IPS DF 19.7 (cell line): ENCODE results near the gene ACAN.

Experiments used
- DNase-seq: peaks from one replicate; pipeline ENCODE4 v3.0.0-alpha.2; 2013; ENCODE audit warnings: low read depth, low spot score

The ACAN gene

DNA sequence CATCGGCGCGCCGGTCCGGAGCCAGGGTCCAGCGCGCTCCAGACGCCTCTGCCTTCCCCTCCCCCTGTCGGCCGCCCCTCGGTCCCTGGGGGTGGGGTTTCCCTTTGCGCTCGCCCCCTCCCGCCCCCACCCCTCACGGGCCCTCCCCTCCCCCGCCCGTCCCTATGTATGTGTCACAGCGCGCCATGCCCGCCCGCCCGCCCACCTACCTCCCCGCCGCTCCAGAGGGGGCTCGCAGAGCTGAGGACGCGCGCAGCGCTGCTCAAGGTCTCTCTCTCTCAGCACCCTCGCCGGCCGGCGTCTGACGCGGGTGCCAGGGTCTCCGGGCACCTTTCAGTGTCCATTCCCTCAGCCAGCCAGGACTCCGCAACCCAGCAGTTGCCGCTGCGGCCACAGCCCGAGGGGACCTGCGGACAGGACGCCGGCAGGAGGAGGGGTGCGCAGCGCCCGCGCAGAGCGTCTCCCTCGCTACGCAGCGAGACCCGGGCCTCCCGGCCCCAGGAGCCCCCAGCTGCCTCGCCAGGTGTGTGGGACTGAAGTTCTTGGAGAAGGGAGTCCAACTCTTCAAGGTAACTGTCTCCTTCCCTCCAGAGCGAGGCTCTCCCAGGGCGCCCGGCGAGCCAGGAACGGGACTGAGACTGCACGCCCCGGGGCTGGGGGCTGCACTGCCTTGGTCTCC is at the start of gene ACAN:
Gene ACAN (plus strand): TSS at position 196 of the 679 bp plus-strand sequence. CDS start 32,771 bp downstream, outside the sequence.
- no peak for DNase-seq

DNA sequence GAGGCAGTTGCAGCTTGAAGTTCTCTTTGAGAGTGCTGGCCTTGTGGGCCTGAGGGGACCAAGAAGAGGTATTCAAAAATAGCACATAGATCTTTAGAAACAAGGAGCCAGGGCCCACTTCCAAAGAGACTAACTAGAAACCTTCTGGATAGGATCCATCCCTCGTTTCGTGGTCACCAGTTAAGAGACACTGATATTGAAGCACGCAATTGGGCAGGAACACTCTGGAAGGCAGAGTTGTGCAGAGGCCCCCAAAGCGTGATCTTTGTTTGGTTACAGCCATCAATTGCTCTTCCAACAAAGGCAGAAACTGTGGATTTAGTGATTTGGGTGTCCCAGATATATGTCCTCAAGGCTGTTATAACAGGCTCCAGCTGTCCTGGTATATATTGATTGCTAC is 46.7 kb upstream of the ACAN start:
- no peak for DNase-seq

DNA sequence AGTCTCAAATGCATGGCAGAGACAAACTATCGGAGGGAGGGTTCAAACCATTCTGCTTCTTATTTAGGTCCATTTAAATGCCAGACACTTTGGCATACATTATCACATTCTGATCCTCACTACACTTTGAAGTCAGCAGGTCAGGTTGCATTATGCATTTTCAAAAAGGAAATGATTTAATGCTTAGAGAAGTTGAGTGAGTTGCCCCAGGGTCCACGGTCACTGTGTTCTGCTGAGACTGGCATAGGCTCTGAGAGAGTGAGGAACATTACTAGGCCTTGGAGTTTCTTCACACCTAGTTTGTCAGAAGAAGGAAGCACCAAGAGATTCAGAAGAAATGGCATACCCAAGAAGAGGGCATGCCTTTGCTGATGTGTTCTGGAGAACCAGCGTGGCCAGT is 46.3 kb upstream of the ACAN start:
- DNase-seq = no peak

GRCh38 chr15:88759872-88760271 is 43.4 kb upstream of the ACAN start:
- DNase-seq = no peak

DNA sequence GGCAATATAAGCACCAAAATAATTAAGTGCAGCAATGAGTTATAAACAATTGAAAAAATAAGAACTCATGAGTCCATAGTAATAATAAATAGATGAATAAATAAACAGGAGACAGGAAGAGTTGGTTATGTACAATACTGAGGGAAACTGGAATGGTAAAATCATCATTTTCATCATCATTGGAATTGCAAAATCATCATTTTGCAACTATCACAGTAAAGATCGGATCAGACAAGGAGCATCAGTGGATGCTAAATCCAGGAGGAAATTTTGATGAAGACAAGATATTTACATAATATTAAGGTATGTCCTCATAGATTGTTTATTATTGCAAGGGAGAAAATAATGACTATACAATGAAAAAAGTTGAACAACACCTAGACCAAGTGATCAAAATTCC is 38.8 kb upstream of the ACAN start:
- DNase-seq = no peak

- DNase-seq = no peak
These were observed 38.0 kb upstream of the ACAN start for GRCh38 chr15:88765212-88765611.

DNA sequence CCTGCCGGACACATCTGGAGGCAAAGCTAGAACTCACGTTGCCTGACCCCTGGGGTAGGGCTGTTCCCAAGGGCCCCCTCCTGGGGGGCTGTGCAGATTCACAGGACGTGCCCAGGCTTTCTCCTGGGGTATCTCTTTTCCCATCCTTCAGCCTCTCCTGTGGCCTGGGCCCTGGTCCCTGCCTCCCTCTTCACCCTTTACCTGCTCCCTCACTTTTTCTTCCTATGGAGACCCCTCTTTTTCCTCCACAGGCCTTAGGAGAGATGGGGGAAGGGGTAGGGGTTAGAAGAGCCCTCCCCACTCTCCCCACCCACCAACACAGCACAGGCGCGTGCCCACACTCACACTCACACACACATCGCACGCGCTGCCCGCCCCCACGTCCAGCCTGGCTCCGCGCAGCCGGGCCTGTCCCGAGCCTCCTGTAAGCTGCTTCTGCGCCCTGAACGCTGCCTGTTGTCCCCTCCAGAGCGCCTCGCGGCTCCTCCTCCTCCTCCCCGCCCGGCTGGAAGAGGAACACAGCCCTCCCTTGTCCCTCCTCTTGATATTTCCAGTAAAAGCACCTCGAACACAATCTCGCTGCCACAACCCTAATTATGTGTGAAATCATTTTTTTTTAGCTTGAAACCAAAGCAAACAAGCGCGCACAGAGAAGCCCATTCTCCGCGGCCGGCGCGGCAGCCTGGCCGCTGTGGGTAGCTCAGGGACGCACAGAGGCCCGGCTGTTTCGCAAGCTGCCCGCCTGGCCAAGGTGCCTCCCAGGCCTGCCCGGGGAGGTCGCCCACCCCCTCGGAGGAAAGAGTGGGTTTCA is 33.9 kb upstream of the ACAN start:
- DNase-seq = no peak

GRCh38 chr15:88775776-88776175 is 27.5 kb upstream of the ACAN start:
- no peak for DNase-seq

DNA sequence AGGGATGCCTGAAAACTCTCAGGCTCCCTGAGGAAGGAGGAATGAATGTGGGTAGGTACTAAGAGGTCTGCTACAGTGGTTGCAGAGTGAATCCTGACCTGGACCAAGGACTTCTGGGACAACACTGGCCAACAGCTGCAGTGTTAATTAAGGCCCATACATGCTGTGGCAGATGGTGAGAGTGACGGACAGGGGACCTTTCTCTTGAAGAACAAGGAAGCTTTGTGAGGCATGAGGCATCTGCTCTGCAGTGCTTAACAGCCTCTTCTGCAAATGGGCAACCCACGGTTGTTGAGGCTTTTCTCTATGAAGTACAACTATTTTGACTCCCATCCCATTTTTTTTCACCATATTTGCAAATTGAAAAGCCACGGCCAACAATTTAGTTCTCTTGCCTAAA is 26.6 kb upstream of the ACAN start:
- no peak for DNase-seq

DNA sequence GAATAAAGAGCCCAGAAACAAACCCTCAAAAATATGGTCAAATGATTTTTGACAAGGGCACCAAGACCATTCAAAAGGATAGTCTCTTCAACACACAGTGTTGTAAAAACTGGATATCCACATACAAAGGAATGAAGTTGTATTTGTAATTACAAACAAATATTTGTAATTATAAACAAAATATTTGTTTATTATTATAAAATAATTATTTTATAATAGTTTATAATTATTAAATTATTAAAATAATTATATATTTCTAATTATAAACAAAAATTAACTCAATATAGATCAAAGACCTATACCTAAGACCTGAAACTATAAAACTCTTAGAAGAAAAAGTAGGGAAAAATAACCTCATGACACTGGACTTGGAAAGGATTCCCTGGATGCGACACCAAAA is 23.3 kb upstream of the ACAN start:
- no peak for DNase-seq

- DNase-seq = no peak
These were observed 20.8 kb upstream of the ACAN start for GRCh38 chr15:88782465-88782864.

DNA sequence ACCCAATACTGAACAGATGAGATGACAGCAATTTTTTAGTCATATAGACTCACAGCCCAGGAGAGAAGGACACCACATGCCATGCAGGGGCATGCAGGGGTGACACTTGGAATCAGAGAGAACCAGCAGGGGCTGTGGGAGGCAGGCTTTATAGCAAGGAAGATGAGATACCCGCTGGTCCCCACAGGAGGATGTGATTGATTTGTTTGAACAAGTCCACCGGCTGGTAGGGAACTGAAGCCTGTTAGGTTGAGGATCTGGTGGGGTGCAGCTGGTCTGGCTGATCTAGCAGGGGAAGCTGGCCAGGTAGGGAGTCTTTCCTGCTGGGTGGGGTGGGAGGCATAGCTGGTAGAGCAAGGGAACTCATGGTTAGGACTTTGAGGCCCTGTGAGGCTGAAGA is 18.0 kb upstream of the ACAN start:
- DNase-seq = no peak

- DNase-seq = no peak
These were observed 15.2 kb upstream of the ACAN start for GRCh38 chr15:88788036-88788435.

GRCh38 chr15:88788816-88789215 is 14.4 kb upstream of the ACAN start:
- no peak for DNase-seq

DNA sequence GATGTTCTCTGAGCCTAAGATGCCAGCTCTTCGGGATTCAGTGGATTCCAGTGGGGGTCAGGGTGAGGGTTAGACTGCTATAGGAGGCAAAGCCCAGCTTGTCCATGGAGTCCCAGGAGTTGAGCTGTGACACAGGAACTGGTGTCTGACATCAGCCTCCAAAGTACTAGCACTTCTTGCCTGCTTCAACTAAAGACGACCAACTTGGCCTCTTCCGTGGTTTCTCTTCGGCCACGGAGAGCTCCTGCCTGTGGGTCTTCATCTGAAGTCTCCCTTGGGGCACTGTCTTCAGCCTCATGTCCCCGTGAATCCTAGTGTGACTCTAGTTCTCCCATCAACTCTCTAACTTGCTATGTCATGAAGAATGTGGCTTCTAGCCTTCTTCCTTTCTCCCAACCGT is 12.8 kb upstream of the ACAN start:
- DNase-seq = no peak

DNA sequence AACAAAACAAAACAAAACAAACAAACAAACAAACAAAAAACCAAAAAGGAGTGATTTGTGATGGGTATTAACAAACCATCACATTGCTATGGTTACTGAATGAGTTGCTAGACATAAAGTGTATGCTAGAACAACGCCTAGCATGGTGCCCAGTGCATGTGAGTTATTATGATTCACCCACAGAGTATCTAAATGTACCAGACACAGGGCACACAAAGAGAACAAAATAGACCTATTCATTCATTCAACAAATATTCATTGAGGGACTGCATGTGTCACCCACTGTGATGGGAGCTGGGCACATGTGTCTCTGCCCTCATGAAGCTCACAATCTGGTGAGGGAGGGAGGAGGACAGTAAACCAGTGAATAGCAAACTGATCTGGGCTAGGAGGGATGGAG is 11.6 kb upstream of the ACAN start:
- no peak for DNase-seq

- no peak for DNase-seq
These were observed 10.6 kb upstream of the ACAN start for GRCh38 chr15:88792342-88793282.

DNA sequence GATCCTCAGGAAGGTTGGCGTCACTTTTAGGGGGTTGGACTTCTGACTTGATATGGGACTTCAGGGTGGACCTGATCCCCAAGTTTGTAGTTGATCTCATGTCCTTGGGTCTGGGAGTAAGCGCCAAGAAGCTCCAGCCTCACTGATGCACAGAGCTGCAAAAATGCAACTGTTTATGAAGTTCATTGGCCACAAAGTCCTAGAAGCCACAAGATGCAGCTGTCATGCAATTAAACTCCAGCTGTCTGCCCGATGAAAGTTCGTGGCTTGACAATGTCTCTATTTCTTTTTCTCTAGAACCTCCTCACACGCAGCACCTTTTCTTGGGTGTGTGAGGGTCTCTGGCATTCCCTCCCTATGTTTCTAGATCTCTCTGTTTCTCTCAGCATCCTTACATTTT is 9.2 kb upstream of the ACAN start:
- no peak for DNase-seq

GRCh38 chr15:88797663-88798339 is 5.4 kb upstream of the ACAN start:
- no peak for DNase-seq

GRCh38 chr15:88799341-88799740 is 3.9 kb upstream of the ACAN start:
- no peak for DNase-seq

GRCh38 chr15:88800026-88800425 is 3.2 kb upstream of the ACAN start:
- DNase-seq = no peak

GRCh38 chr15:88800738-88801137 is 2.5 kb upstream of the ACAN start:
- DNase-seq = no peak
